ENCODE measurements around the gene MAST2.

The MAST2 gene

DNA sequence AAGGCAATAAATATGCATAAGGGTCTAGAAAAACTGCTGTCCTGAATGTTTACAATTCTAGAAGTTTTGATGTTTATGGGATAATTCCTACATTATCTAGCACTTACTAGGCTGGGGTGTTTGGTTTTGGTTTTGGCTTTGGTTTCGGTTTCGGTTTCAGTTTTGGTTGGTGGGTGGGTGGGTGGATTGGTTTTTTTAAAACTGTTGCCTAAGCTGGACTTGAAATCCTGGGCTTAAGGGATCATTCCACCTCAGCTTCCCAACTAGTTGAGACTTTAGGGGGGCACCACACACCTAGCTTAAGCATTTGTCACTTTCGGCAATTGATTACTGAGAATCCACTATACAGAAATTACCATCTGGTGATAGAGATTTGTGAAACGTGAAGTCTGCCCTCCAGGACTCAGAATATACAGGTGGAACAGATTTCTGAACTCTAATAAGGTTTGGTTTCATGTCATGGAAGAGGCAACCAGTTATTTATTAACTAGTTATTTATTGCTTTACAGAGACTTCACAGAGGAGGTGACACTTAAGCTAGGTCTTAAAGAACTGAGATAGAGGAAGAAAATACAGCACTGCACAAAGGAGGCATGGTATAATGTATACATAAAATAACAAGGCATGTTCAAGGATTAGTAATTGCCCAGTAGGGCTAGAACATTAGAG is 259.4 kb downstream of the MAST2 start:
- no peak for TF ChIP-seq CTCF (IDR thresholded peaks at IDR 0.05; ENCODE audit: control insufficient read depth, extremely low read depth, insufficient read depth)
- H3K4me3 ChIP-seq (ENCODE audit: low read depth, low read length), result no peak overlapping the region
- DNase-seq (ENCODE audit: low read depth), result no peak

GRCh38 chr1:46064708-46065107 is 261.3 kb downstream of the MAST2 start:
- H3K4me3 ChIP-seq (ENCODE audit: low read depth, low read length), result no peak overlapping the region
- DNase-seq (ENCODE audit: low read depth), result no peak
- no peak for TF ChIP-seq CTCF (IDR thresholded peaks at IDR 0.05; ENCODE audit: control insufficient read depth, extremely low read depth, insufficient read depth)

DNA sequence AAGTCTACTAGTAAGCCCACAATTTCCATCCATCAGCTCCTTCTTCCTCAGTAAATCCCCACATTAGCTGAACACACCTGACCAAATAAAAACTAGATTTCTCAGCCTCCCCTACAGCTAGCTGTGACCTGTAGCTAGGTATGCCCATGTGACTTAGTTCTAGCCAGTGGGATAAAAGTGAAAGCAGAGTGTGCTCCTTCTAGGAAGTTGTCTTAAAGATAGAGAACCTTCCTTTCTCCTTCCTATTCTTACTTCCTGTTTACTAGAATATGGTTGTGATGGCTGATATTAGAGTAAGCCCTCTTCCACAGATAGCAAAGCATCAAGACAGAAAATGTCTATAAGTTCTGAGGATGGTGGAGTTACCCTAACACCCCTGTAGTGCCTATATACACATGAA is 262.0 kb downstream of the MAST2 start:
- no peak for TF ChIP-seq CTCF (IDR thresholded peaks at IDR 0.05; ENCODE audit: control insufficient read depth, extremely low read depth, insufficient read depth)
- DNase-seq (ENCODE audit: low read depth), result no peak
- no peak overlapping the region for H3K4me3 ChIP-seq (ENCODE audit: low read depth, low read length)

DNA sequence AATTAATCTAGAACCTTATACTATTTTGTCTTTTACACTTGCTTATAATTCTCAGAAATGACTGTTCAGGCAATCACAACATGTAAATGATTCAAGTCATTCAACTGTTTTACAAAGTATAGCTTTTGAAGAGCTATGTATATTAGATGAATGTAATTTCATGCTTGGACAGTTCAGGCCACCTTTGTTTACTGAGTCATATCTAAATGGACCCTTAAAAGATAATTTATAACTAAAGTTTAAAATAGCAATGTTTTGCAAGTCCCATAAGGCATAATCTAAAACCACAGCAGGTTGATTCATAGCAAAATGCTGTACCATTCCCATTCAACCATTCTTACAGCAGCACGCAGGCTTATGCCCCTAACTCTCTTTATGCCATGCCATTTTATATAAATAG is 264.2 kb downstream of the MAST2 start:
- H3K4me3 ChIP-seq (ENCODE audit: low read depth, low read length), result no peak overlapping the region
- no peak for TF ChIP-seq CTCF (IDR thresholded peaks at IDR 0.05; ENCODE audit: control insufficient read depth, extremely low read depth, insufficient read depth)
- no peak for DNase-seq (ENCODE audit: low read depth)

DNA sequence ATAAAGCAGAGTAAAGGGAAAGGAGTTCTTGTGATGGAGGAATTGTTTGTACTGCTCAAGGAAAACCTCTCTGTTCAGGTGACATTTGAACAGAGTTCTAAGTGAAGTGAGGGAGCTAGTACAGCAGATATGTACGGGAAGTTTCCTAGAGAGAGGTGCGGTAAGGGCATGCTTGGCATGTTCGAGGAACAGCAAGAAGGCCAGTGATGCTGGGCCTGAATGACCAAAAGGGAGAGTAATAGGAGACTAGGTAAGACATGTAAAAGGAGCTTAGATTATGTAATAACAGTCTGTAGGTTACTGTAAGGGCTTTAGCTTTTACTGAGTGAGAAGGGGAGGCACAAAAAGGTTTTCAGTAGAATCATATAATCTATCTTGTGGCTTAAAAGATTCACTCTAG is 265.1 kb downstream of the MAST2 start:
- TF ChIP-seq CTCF (IDR thresholded peaks at IDR 0.05; ENCODE audit: control insufficient read depth, extremely low read depth, insufficient read depth), result no peak
- no peak for DNase-seq (ENCODE audit: low read depth)
- H3K4me3 ChIP-seq (ENCODE audit: low read depth, low read length), result no peak overlapping the region

DNA sequence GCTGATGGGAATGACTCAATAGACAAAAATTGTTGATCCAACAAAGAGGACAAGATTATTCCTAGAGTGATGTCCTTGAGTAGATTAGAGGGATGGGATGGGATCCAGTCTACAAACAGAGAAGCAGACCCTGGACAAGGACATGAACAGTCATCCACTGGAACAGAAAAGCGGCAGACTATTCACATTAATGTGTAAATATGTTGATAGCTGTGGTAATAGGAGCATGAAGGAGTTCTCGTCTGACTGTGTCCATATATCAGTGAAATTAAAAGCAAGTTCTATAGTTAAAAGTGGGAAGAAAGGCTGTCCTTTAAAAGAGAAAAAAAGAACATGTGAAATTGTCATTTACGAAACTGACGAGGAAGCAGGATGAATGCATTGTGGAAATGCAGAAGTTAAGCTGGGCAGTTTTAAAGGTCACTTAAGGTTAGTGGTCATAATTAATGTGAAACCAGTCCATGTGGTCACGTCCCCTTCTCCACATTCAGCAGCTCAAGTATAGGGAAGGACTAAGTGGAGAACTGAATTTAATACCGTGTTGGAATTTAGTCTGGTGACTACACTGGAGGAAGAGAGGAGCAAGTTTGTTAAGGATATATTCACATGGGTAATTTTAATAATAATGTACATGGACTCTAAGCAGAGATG is 266.9 kb downstream of the MAST2 start:
- no peak for DNase-seq (ENCODE audit: low read depth)
- TF ChIP-seq CTCF (IDR thresholded peaks at IDR 0.05; ENCODE audit: control insufficient read depth, extremely low read depth, insufficient read depth), result no peak
- H3K4me3 ChIP-seq (ENCODE audit: low read depth, low read length), result no peak overlapping the region

DNA sequence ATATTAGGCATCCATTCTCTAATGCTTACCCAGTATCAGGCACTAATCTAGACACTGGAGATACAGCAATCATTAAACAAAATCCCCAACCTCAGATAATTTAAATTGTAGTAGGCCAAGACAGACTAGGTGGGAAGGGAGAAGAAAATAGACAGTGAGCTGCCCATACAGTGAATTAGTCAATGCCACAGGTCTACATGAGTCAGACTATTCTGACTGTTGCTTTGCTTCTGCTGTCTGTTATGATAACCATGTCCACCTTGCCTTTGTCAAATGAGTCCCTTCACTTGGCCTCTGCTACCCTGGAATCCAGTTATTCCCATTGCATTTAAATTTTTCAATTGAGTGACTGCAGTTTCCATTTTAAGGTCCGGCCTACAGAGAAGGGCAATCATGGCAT is 269.6 kb downstream of the MAST2 start:
- H3K4me3 ChIP-seq (ENCODE audit: low read depth, low read length), result no peak overlapping the region
- no peak for DNase-seq (ENCODE audit: low read depth)
- no peak for TF ChIP-seq CTCF (IDR thresholded peaks at IDR 0.05; ENCODE audit: control insufficient read depth, extremely low read depth, insufficient read depth)
